GM10248 (cell line): ENCODE data around the gene MAML3.
A peak's percentile ranks its signal among the peaks of the same experiment; 100 is the strongest.

Experiments
- CTCF ChIA-PET: fragments of 300-600 bp; sonication (Branson Sonifier 250); formaldehyde crosslinking; extraction: SDS; loops from one replicate; lab custom pipeline; 2021; ENCODE audit warnings: antibody characterized with exemption; lab: Yijun Ruan, JAX
- POLR2A ChIA-PET: fragments of 350-650 bp; sonication (Branson Sonifier 250); formaldehyde crosslinking; extraction: SDS; loops from one replicate; lab custom pipeline; 2020; ENCODE audit warnings: antibody characterized with exemption; lab: Yijun Ruan, JAX
- DNase-seq: peaks from one replicate; pipeline ENCODE4 v3.0.0; 2012; ENCODE audit errors: extremely low spot score
- CTCF ChIP-seq: IDR thresholded peaks from 2 replicates; pipeline ENCODE4 v1.5.1; 2012; ENCODE audit warnings: mild to moderate bottlenecking, low read depth; ENCODE audit errors: extremely low read depth, missing control alignments, control extremely low read depth

MAML3 gene

GRCh38 chr4:140153718-140154571, at the start of gene MAML3:
Gene MAML3, minus strand, starts transcription at chr4:140154184. Its CDS starts 857 bp downstream, at chr4:140153327.
- POLR2A ChIA-PET: no interaction called here
- TF ChIP-seq CTCF: no peak
- peak; percentile 54 for DNase-seq
- CTCF ChIA-PET: interaction anchor here (0.6 kb wide), 1 partner anchor 9 kb away, joined by 3 read pairs; no protein-coding TSS in a partner anchor

GRCh38 chr4:140198942-140199341, 45.0 kb upstream of the MAML3 start:
- POLR2A ChIA-PET: no interaction called here
- DNase-seq: no peak
- CTCF ChIA-PET: interaction anchor here (1.0 to 1.3 kb wide), 3 partner anchors 14 to 54 kb away, joined by 3 to 4 read pairs (median 3); no protein-coding TSS in a partner anchor
- no peak for TF ChIP-seq CTCF

- DNase-seq: no peak
- POLR2A ChIA-PET: no interaction called here
- CTCF ChIA-PET: no interaction called here
- TF ChIP-seq CTCF: no peak
These were observed 41.8 kb upstream of the MAML3 start for GRCh38 chr4:140195806-140196205.

GRCh38 chr4:140189805-140190204, 35.8 kb upstream of the MAML3 start:
- ChIA-PET POLR2A (no interaction called here), CTCF (no interaction called here)
- no peak for TF ChIP-seq CTCF
- DNase-seq: no peak

GRCh38 chr4:140188975-140189374, 35.0 kb upstream of the MAML3 start:
- DNase-seq: no peak
- no peak for TF ChIP-seq CTCF
- POLR2A ChIA-PET: no interaction called here
- CTCF ChIA-PET: no interaction called here

GRCh38 chr4:140187316-140187695, 33.3 kb upstream of the MAML3 start:
- CTCF ChIA-PET: no interaction called here
- no peak for TF ChIP-seq CTCF
- POLR2A ChIA-PET: no interaction called here
- no peak for DNase-seq
